Anterior cingulate cortex (tissue), 58 donors: ENCODE results near the gene PLEKHJ1.
"Not testable (repeated sequence)": the region's sequence is repeated elsewhere in the genome, so short reads cannot be mapped to it uniquely, and the experiment has no call there.

Experiments used
- DNase-seq, 58 donors: peaks; one replicate each; lab custom pipeline; 2025; lab: John Stamatoyannopoulos, UW

PLEKHJ1 gene

GRCh38 chr19:2208975-2209374 lies 27.2 kb downstream of the PLEKHJ1 start:
- no peak for DNase-seq

- DNase-seq = peak in 1 of 58 donors; percentile 15
Measured at GRCh38 chr19:2207991-2208860, 27.9 kb downstream of the PLEKHJ1 start.

- DNase-seq = no peak
Measured at GRCh38 chr19:2207008-2207407, 29.1 kb downstream of the PLEKHJ1 start.

GRCh38 chr19:2202366-2202765 lies 33.8 kb downstream of the PLEKHJ1 start:
- peak in 1 of 58 donors; percentile 22 for DNase-seq

GRCh38 chr19:2201473-2202148 lies 34.5 kb downstream of the PLEKHJ1 start:
- no peak for DNase-seq

- not testable (repeated sequence) for DNase-seq
Measured at GRCh38 chr19:2200624-2201294, 35.4 kb downstream of the PLEKHJ1 start.

GRCh38 chr19:2199861-2200623 lies 36.1 kb downstream of the PLEKHJ1 start:
- no peak for DNase-seq

- DNase-seq = no peak
Measured at GRCh38 chr19:2199215-2199614, 36.9 kb downstream of the PLEKHJ1 start.

GRCh38 chr19:2198317-2198716 lies 37.8 kb downstream of the PLEKHJ1 start:
- no peak for DNase-seq

- no peak for DNase-seq
Measured at GRCh38 chr19:2197270-2197669, 38.9 kb downstream of the PLEKHJ1 start.

- no peak for DNase-seq
Measured at GRCh38 chr19:2195914-2196313, 40.2 kb downstream of the PLEKHJ1 start.

GRCh38 chr19:2195361-2195760 lies 40.8 kb downstream of the PLEKHJ1 start:
- no peak for DNase-seq

GRCh38 chr19:2194513-2195078 lies 41.5 kb downstream of the PLEKHJ1 start:
- no peak for DNase-seq

GRCh38 chr19:2193807-2194206 lies 42.3 kb downstream of the PLEKHJ1 start:
- no peak for DNase-seq

- no peak for DNase-seq
Measured at GRCh38 chr19:2192862-2193261, 43.3 kb downstream of the PLEKHJ1 start.

- DNase-seq = no peak
Measured at GRCh38 chr19:2191456-2192310, 44.4 kb downstream of the PLEKHJ1 start.

GRCh38 chr19:2190848-2191455 lies 45.2 kb downstream of the PLEKHJ1 start:
- DNase-seq = no peak

- DNase-seq = no peak
Measured at GRCh38 chr19:2189880-2190279, 46.2 kb downstream of the PLEKHJ1 start.
